NCI-H1930 (cell line): ENCODE results near the gene TTC39A.

Experiments
- DNase-seq, 2 experiments: peaks; one replicate each; lab custom pipeline; 2025; lab: John Stamatoyannopoulos, UW

Gene TTC39A

DNA sequence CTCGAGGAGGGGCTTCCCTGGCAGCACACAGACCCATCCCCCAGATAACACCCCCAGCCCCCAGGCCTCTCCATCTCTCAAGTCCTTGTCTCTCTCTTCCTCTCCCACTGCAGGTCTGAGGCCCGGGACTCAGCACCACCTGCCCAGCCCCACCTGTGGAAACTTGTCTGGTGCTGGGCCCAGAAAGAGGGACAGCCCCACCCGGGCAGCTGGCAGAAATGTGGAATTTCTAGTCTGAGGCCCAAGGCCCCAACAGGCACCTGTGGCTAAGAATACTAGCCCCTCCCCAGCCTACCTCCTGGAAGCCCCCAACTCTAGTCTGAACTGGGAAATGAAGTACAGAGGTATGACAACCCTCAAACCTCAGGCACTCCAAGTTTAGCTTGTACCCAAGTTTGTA, 15.4 kb downstream of the TTC39A start:
- DNase-seq: no peak

DNA sequence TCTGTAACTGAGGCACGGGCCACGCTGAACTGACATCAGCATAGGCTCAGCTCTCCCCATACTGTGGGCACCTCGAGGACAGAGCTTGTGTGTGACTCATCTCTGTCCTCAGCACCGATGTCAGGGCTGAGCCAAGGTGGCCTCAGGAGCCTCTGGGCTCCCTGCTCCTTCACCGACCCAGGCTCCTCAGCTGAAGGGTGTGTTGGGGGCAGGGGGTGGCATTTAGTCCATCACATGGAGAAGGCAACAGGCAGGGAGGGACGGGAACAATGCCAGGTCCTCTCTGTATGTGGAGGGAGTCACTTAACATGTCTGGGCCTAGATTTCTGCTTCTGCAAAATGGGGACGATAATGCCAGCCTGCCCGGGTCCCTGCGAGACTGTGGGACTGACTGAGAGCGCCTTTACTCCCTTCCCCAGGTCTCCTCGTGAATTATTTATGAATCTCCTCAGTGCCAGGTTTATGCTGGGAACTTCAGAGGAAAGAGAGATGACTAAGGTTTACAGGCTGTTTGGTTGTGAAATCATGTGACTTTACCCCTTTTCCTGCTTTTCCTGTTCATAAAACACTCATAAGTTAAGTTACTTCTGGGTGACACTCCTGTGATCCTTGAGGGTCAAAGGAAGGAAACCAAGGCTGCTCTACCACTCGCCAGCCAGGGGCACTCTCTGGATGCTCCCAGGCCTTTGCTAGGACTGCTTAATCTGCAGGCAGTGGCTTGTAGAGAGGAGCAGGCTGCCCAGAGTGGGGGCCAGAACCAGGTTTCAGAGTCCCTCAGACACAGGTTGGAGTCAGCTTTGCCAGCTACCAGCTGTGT, 16.2 kb downstream of the TTC39A start:
- DNase-seq: no peak

DNA sequence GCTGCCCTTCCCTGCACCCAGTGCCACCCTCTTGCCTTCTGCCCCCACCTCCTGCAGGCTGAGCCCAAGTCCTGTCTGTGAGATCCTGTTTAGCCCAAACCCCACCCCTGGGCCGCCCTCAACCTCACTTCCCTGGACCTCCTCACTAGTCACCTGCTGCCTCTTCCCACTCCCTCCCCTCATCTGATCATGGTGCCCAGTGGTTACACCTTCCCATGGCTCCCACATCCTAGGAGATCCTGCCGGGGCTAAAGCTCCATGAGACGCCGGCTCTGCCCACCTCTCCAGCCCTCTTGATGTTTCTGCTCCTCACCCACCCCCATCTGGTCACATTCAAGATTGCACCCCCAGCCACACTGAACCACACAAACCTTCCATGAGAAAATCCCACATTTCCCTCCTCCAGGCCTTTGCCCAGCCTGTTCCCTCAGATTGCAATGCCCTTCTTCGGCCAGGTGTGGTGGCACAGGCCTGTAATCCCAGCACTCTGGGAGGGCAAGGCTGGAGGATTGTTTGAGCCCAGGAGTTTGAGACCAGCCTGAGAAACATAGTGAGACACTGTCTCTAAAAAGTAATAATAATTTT, 17.0 kb downstream of the TTC39A start:
- no peak for DNase-seq

DNA sequence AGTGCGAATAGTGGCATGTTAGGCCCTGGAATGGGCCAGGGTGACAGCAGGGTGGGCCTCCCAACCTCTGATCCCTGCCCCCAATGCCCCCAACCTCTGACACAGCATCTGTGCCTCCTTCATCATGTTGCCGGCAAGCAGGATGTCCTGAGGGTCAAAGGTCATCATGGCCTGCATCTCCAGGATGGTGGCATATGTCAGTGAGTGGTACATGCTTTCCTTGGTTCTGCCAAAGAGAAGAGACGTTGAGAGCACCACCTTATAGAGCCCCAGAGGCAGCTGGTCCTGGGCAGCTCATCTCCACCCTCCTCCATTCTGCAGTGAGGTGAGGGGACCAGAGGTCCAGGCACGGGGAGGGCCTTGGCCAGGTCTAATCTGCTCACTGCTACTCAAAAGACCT, 17.6 kb downstream of the TTC39A start:
- no peak for DNase-seq

DNA sequence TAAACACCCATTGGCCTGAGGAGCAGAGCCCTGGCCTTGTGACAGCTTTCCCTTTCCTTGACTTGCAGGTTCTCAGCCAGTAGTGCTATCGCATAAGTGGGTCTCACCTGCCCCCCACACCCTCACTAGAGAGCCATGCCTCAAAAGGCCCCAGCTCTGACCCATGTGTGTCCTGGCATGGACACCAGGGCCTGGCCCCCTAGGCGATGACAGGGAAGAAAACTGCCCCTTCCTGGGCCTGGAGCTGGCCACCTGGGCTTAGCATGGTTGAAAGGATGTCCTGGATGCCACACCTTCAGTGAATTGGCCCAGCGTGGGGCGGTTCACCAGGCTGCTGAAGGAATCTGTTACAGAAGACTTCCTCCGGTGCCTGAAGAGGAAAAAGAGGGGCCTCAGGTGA, 18.5 kb downstream of the TTC39A start:
- no peak for DNase-seq

DNA sequence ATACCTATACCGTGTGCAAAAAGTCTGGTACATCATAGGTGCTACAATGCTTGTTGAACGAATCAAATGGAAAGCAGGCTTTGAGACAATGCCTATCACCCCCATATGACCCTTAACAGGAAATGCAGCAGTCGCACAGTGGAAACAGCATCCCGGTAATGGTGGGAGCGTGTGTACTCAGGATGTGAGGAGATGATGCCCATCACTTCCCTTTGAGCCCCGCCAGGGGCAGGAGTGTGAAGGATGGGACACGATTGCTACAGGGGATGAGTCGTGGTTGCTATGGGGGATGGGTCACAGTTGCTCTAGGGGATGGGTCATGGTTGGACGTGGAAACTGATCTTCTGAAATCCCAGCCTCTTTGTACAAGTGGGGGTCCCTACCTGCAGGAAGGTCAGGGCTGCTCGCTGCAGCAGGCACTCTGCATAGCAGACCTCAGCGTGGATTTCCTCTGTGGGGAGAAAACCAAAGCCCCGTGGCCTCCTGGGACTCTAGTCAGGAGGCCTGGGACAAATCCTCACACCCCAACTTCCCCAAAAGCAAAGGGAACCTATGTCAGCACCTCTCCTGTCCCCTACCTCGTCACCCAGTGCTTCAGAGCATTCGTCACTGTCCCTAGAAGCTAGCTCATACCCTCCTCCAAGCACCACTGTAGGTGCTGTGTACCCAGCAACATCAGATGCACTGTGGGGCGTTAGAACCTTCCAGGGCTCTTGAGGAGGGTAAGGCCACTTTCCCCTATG, 19.3 kb downstream of the TTC39A start:
- no peak for DNase-seq

DNA sequence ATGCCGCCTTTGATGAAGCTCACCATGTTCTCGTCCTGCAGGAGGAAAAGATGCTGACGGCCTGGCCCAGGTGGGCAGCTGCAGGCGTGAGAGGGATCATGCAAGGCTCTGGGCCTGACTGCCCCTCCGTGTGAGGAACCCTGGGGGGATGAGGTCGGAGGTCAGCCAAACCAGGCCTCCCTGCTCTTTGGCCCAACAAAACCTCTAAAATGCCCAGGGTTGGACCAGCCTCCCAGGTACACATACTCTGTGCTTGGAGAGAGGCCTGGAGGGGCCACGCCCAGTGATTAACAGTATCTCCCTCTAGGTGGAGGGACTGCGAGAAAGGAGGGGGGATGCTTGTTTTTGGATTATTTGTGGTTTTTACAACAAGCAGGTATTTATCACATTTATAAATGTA, 21.1 kb downstream of the TTC39A start:
- DNase-seq: no peak

DNA sequence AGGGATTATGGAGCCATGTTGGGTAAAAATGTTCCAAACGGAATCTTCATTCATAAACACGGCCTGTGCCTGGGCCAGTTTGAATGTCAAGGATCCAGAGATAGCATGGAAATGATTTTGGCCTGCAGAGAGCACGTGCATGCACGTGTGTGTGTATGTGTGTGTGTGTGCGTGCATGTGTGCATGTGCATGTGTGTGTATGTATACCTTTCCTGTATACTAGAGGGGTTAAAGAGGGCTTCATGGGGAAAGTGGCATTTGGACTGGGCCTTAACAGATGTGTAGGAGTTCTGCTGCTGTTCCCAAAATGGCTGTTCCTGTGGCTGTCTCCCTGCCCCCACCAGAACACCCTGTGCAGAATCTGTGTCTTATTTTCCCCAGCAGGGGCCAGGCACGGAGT, 21.7 kb downstream of the TTC39A start:
- no peak for DNase-seq

DNA sequence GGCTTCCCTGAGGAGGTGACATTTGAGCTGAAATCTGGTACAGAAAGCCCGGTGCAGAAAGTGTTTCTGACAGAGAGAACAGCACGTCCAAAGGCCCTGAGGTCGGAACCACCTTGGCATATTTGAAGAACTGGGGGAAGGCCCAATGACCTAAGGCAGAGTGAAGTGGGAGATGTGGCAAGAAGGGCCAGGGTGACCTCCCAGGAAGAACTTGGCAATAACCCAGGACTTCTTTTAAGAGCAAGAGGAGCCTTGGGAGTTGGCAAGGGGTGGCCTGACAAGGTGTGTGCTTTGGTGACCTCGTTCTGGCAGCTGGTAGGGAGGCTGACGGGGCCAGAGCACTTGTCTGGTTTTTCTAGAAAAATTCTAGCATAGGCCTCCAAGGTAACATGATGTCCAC, 23.4 kb downstream of the TTC39A start:
- DNase-seq: no peak

DNA sequence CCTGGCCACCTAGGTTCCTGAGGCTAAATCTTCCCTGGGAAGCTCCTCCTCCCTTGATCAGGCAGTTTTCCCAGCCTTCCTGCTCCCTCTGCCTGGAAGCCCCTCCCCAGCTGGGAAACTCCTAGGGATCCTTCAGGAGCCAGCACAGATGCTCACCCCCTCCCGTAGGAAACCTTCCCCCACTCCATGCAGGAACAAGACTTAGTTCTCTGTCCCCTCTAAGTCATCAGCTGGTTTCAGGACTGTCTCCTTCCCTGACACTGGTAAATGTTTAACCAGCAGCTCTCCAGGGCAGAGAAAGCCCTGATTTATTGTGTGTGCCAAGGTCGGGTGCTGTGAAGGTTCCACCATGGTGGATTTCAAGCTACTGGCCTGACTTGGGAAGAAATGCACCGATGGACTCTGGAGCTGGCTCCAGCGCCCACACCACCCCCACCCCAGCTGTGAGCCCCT, 25.0 kb downstream of the TTC39A start:
- no peak for DNase-seq

DNA sequence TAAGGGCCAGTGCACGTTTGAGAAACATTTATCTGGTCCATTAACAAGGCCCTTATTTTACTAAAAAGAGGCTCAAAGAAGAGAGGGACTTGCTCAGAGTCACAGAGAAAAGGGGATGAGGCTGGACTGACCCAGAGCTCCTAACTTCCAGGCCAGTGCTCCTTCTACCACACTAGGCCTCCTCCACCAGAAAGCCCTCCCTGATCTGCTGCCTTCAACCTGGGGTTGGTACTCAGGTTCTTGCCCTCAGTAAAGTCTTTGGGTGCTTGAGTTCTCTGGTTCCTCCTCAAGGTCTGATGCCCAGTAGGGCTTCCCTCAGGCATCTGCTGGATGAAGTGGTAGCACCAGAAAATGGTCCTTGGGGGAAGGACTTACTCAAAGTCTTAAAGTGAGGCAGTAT, 26.0 kb downstream of the TTC39A start:
- no peak for DNase-seq

DNA sequence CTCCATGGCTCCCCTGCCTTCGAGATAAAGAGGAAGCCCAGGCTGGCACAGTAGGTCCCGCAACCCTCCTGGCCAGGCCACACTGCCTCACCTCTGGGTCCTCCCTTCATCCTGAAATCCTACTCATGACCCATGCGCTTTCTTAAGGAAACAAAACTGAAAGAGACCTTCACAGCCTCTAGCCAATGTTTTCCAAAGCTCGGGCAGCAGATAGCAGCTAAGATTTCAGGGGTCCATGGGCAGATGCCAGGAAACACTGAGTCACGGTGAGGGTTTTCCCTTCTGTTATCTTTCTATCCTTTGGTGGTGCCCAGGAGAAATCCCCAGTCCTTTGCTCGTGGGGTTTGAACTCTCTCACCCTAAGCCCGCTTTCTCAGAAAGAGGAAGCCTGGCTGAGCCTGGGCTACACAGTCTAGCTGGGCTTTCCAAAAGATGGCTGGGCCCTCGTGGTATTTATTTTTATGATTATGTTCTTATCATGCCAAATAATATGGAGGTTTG, 26.6 kb downstream of the TTC39A start:
- no peak for DNase-seq

DNA sequence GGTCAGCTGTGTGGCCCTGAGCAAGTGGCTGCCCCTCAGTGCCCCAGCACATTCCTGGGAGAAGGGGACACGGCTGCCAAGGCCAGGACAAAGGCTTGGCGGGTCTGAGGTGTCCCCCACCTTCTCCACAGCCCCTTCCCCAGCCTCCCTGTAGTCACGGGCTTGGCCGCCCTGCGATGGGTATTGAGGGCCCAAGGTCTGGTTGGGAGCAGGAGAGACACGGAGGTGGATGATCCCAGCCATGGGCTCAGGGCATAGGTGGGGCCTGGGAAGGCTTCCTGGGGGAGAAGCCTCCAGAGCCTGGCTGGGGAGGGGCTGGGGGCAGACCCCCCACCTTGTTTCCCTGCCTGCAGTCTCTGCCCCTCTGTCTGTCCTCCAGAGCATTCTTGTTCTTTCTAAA, 27.0 kb downstream of the TTC39A start:
- no peak for DNase-seq

DNA sequence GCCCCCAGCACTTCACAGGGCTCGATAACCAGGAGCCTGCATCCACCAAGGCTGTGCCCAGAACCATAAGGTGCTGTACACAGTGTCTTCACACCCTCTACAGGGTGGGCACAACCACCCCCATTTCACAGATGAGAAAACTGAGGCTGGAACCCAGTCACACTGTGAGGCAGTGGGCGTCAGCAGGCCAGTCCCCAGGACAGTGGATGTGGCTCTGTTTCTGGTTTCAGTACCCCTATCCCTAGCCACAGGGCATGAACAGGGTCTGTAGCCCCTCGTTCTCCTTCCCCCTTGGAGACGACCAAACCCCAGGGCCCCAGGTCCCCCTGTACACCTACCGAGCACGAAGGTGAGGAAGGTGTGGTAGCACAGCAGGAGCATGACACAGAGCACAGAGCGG, 27.6 kb downstream of the TTC39A start:
- no peak for DNase-seq

DNA sequence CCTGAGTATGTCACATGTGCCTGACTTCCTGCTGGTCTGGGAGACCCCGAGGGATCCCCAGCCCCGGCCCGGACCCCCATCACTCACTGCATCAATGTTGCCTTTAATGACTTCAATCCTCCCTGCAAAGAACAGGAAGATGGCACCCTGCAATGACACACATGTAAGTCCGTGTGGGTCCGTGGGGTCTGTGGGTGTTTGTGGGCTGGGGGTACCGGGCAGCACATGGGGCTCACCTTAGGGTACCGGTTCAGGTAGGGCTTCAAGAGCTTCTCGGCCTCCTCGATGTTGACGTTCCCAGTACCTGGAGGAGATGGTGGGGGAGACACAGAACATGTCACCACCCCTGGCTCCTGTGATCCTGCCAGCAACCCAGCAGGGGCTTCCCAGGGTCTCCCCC, 28.1 kb downstream of the TTC39A start:
- DNase-seq: no peak

DNA sequence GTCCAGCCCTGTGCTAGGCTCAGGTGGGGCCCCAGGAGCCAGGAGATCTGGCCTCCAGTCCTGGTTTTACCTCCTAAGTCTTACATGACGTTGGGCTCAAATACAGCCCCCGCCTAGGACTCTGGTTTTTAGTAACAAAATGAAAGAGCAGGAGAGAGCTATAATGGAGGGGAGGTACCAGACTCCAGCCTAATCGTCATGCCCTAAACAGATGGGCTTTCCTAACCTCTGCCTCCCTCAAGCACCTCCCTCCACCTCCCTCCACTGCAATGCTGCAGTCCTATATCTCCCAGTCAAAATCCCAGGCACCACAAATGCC, 28.6 kb downstream of the TTC39A start:
- no peak for DNase-seq

DNA sequence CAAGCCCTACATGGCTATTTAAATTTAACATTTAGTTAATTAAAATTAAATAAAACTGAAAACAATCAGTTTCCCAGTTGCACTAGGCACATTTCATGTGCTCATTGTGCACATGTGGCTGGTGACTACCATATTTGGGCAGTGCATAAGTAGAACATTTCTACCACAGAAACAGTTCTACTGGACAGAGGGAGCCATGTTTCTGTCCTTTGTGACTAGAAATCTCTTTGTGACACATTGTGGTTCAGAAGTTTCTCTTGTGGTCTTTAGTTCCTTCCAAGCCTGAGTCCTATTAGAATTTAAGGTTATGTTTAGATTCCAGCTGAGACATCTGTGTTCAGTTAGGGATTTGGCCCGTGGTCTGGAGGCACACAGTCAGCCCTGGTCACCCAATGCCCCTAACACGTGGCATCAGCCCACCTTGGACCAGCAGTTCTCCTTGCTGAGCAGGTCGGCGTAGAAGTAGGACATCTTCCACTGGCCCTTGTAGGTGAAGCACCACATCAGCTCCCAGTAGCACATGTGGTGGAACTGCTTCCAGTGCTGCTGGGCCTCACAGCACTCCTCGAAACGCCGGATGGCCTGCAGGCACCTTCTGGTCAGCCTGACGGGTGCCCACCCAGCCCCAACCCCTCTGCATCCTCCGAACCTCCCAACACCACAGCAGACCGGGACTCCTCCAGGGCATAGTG, 29.1 kb downstream of the TTC39A start:
- DNase-seq: no peak

DNA sequence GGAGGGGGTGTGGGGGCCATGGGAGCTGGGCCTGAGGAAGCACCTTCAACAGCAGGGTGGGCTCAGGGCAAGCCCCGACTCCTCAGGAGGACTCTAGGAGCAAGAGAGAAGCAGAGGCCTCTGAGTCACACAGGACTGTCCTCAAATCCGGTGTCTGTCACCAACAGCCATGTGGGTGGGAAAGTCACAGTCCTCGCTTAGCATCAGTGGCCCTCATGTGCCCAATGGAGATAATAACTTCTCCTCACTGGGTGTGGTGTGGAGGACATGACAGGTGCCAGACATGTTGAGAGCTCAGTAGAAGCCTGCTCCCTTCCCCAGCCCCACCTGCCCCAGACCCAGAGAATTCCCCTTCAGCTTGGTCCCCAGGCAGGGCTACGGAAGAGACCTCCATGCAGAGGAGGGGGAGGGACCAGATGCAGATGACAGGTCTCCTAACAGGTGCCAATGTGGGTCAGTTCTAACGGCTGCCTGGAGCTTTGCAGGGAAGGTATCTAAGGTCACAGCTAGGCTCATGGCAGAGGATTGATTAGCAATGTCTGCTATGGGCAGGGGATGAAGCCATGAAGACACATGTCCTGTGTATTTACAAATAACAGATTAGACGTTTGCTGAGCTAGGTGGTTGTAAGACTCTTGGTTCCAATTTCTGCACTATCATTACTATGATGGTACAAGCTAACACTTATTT, 30.2 kb downstream of the TTC39A start:
- no peak for DNase-seq

DNA sequence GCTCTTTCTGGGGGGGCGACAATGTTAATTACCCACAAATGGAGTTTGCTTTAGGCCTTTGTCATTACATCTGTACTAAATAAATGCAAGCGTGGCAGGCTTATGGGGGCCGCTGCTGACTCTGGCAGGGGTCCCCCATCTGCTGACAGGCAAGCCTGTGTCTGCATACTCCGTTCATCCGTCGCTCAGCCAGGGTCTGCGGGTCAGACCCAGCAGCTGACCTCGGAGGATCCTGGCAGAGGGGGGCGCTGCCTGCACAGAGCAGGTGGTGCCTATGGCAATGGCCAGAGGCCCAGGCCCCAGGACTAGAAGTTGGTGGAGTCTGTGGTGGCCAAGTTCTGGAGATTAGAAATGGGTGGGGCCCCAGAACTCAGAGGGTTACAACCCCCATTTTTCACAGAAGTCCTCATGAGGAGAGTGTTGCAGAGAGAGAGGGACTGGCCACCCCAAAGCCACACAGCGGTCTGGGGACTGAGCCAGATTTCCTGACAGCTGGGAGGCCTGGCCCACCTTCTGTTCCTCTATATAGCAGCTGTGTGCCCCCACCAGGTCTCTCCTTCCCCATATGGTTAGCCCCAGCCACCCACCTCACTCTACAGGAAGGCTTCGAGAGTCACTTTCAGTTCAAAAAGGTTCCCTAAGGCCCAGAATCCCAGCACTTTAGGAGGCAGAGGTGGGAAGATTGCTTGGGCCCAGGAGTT, 31.0 kb downstream of the TTC39A start:
- no peak for DNase-seq

DNA sequence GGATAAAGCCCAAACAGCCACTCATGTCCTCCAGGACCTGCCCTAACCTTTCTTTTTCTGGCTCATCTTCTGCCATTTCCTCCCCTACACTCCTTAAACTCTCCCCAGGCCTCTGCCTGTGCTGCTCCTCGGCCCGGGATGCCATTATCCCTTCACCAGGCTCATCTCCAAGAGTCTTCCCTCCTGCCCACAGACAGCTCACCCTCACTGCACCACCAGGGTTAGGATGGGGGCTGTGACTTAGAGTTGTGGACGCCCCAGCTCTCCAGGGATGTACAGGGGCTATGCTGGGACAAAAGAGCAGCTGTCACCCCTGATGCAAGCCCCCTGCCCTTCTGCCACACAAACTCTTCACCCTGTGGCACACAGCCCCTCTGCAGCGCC, 32.0 kb downstream of the TTC39A start:
- DNase-seq: no peak
